ENCODE measurements around the gene DMRTC2.

Gene DMRTC2

DNA sequence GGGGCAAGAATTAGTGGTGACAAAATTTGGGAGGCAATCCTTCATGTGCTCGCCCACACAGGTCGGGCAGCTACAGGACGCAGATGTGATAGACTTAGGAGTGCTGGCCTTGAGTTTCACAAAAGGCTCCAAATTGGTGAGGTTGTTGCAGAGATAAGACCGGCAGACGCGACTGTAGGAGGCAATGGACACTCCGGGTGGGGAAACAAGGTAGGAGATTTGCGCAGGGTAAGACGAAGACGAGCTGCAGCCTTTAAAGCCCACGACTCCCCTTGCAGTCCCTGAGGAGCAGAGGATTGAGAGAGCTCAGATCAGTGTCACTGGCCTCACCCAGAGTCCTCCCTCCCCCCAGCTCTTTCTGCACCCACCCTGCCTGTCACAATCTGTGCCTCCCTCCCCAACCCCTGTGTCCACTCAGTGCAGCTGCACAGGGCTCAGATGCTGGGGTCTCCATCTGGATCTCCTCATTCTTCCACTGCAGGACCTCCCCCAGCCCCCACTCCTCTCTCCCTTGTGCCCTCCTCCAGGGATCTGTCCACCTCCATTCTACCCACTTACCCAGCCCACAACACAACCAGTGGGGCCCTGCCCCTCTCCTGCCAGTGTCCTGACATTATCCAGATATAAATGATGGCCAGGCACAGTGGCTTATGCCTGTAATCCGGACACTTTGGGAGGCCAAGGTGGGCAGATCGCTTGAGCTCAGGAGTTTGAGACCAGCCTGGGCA lies 6.7 kb upstream of the DMRTC2 start:
- ChIA-PET CTCF (interaction anchor here (0.6 to 11.2 kb wide), 12 partner anchors 14 to 1268 kb away, joined by 3 to 126 read pairs (median 4); partner anchors contain the start of gene CEACAM3), POLR2A (interaction anchor here (1.0 to 2.3 kb wide), 2 partner anchors 22 to 32 kb away, joined by 5 to 7 read pairs; partner anchors contain the start of gene RPS19)
- TF ChIP-seq ZNF600 (tag by site-specific recombination; IDR thresholded peaks at IDR 0.05), result no peak
- TF ChIP-seq ZNF324 (tag by site-specific recombination; IDR thresholded peaks at IDR 0.05), result no peak
- TF ChIP-seq MYNN (tag by site-specific recombination; IDR thresholded peaks at IDR 0.05; ENCODE audit: borderline replicate concordance), result no peak
- TF ChIP-seq ZNF645 (tag by site-specific recombination; IDR thresholded peaks at IDR 0.05), result no peak
- TF ChIP-seq ZNF391 (tag by site-specific recombination; IDR thresholded peaks at IDR 0.05; ENCODE audit: borderline replicate concordance, low read depth), result no peak
- TF ChIP-seq, protein P1, sequence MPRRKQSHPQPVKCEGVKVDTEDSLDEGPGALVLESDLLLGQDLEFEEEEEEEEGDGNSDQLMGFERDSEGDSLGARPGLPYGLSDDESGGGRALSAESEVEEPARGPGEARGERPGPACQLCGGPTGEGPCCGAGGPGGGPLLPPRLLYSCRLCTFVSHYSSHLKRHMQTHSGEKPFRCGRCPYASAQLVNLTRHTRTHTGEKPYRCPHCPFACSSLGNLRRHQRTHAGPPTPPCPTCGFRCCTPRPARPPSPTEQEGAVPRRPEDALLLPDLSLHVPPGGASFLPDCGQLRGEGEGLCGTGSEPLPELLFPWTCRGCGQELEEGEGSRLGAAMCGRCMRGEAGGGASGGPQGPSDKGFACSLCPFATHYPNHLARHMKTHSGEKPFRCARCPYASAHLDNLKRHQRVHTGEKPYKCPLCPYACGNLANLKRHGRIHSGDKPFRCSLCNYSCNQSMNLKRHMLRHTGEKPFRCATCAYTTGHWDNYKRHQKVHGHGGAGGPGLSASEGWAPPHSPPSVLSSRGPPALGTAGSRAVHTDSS (tag by site-specific recombination; IDR thresholded peaks at IDR 0.05), result no peak
- no peak for TF ChIP-seq ZSCAN18 (tag by site-specific recombination; IDR thresholded peaks at IDR 0.05)
- TF ChIP-seq ZFP69B (tag by site-specific recombination; IDR thresholded peaks at IDR 0.05), result no peak
- peak; percentile 72 for TF ChIP-seq EGR2 (tag by site-specific recombination; IDR thresholded peaks at IDR 0.05; ENCODE audit: low read depth)
- TF ChIP-seq FEZF1 (tag by site-specific recombination; IDR thresholded peaks at IDR 0.05), result no peak
- TF ChIP-seq ZNF792 (tag by site-specific recombination; IDR thresholded peaks at IDR 0.05), result no peak
- TF ChIP-seq YY2 (tag by site-specific recombination; IDR thresholded peaks at IDR 0.05), result no peak
- TF ChIP-seq KLF16 (tag by site-specific recombination; IDR thresholded peaks at IDR 0.05), result no peak
- TF ChIP-seq ZNF112 (tag by site-specific recombination; IDR thresholded peaks at IDR 0.05), result no peak
- TF ChIP-seq ZNF621 (tag by site-specific recombination; IDR thresholded peaks at IDR 0.05), result no peak
- peak; percentile 60 for TF ChIP-seq ZFHX2 (tag by site-specific recombination; conservative IDR thresholded peaks at IDR 0.05)
- TF ChIP-seq ZNF510 (tag by site-specific recombination; IDR thresholded peaks at IDR 0.05; ENCODE audit: insufficient replicate concordance), result no peak
- no peak for TF ChIP-seq ZNF133 (tag by site-specific recombination; IDR thresholded peaks at IDR 0.05)
- H3K27ac ChIP-seq (ENCODE audit: extremely low read depth, low read depth, low read length), result no peak overlapping the region
- no peaks in the 10 kb centered on the region for H3K4me1 ChIP-seq (ENCODE audit: control insufficient read depth, insufficient read depth, low read length)
- H3K9me3 ChIP-seq (ENCODE audit: control insufficient read depth, insufficient read depth, low read depth, low read length), result no peaks in the 10 kb centered on the region
- H3K36me3 ChIP-seq (ENCODE audit: control insufficient read depth in 2 of 2, insufficient read depth in 1 of 2, low read length in 2 of 2), result no peaks in the 10 kb centered on the region
- no peak overlapping the region for H3K4me3 ChIP-seq (ENCODE audit: low read depth, low read length)

- Histone ChIP-seq H3K27ac (ENCODE audit: extremely low read depth, low read depth, low read length) (no peak overlapping the region), H3K9me3 (ENCODE audit: control insufficient read depth, insufficient read depth, low read depth, low read length) (no peaks in the 10 kb centered on the region), H3K4me1 (ENCODE audit: control insufficient read depth, insufficient read depth, low read length) (no peaks in the 10 kb centered on the region), H3K4me3 (ENCODE audit: low read depth, low read length) (no peak overlapping the region), H3K36me3 (ENCODE audit: control insufficient read depth in 2 of 2, insufficient read depth in 1 of 2, low read length in 2 of 2) (no peaks in the 10 kb centered on the region)
- ChIA-PET CTCF (interaction anchor here (0.5 to 11.2 kb wide), 8 partner anchors 9 to 609 kb away, joined by 3 to 126 read pairs (median 4); partner anchors contain the start of gene CEACAM3), POLR2A (interaction anchor here (0.6 to 2.3 kb wide), 2 partner anchors 21 to 35 kb away, joined by 3 to 7 read pairs; partner anchors contain the start of gene RPS19)
- TF ChIP-seq ZNF654 (tag by site-specific recombination; IDR thresholded peaks at IDR 0.05; ENCODE audit: low read depth) (no peak), ZNF549 (tag by site-specific recombination; IDR thresholded peaks at IDR 0.05) (no peak), SCRT2 (tag by site-specific recombination; IDR thresholded peaks at IDR 0.05) (0 out of 2 replicates have a peak, but pooled peaks have one; percentile 2), ZNF473 (tag by site-specific recombination; IDR thresholded peaks at IDR 0.05) (no peak), OSR2 (tag by site-specific recombination; IDR thresholded peaks at IDR 0.05) (no peak), ZSCAN16 (tag by site-specific recombination; IDR thresholded peaks at IDR 0.05) (no peak), MEIS1 (CRISPR knock-in tag; IDR thresholded peaks at IDR 0.05; ENCODE audit: borderline replicate concordance) (no peak)
These were observed 5.6 kb upstream of the DMRTC2 start for GRCh38 chr19:41839211-41839610.
